Left lung (tissue), 10 donors: ENCODE data around the gene DLGAP1. TPM values are rescaled to one million over a fixed set of nuclear protein-coding genes. Genes with fewer than 3 reads are reported as not detected.

ENCODE experiments used
- ATAC-seq: fragments of 200-7000 bp; cut with Tn5 transposase; one replicate; pipeline ENCODE4 v1.9.1; 2020; ENCODE audit warnings: moderate library complexity
- DNase-seq, 4 donors: peaks; one replicate each; pipeline ENCODE4 v3.0.0-alpha.2; 2013 to 2020
- H3K27ac ChIP-seq, 2 donors: fragments of 200-600 bp; sonication (generic) in 1 of 2; one replicate each; pipeline versions ENCODE4 v1.5.0 to v1.8.0; 2020 to 2021
- H3K27me3 ChIP-seq, 2 donors: fragments of 200-600 bp; sonication (generic) in 1 of 2; one replicate each; pipeline versions ENCODE4 v1.5.0 to v1.8.0; 2020 to 2021
- H3K36me3 ChIP-seq, 2 donors: fragments of 200-600 bp; sonication (generic) in 1 of 2; one replicate each; pipeline versions ENCODE4 v1.5.0 to v1.8.0; 2020 to 2021
- H3K4me1 ChIP-seq, 2 donors: fragments of 200-600 bp; one replicate each; pipeline ENCODE4 v1.8.0; 2021
- H3K4me3 ChIP-seq, 2 donors: fragments of 200-600 bp; sonication (generic) in 1 of 2; one replicate each; pipeline versions ENCODE4 v1.5.0 to v1.8.0; 2020 to 2021; ENCODE audit warnings: mild to moderate bottlenecking in 1 of 2
- H3K9me3 ChIP-seq, 2 donors: fragments of 200-600 bp; sonication (generic) in 1 of 2; one replicate each; pipeline versions ENCODE4 v1.5.0 to v1.8.0; 2020 to 2021
- CTCF ChIP-seq, 2 donors: fragments of 200-600 bp; sonication (generic) in 1 of 2; IDR thresholded peaks; one replicate each; pipeline versions ENCODE4 v1.5.0 to v1.8.0; 2021; ENCODE audit warnings: antibody characterized with exemption in 2 of 2
- intact Hi-C, 2 donors: fragments of 100-400 bp; cut with DNase I; formaldehyde crosslinking; loops; one replicate each; pipeline versions ENCODE4 v1.11.2 to v1.14.2; 2022
- polyA plus RNA-seq, 6 donors: library from polyadenylated mRNA; unstranded; fragments of 120-200 nt; gene quantifications; one replicate each; pipeline ENCODE4 v1.2.1, GENCODE V29; 2013; ENCODE audit not compliant: insufficient read length in 6 of 6
- total RNA-seq, 2 donors: library from RNA; stranded (reverse); fragmentation: NEBNext Ultra II Directional; extraction: Animal tissue kit (Norgen Biotek cat#: 25700); gene quantifications; one replicate each; pipeline ENCODE4 v1.2.1, GENCODE V29; 2021
- donor health status: DM: no; HTN: yes; CAD: no.
- donor health status: DM: no; HTN: no; CAD: no.

Gene DLGAP1
- total and polyA plus RNA-seq, 8 donors: 1.6 to 4.0 (median 2.1) TPM

GRCh38 chr18:3675994-3676393 is 779.1 kb downstream of the DLGAP1 start:
- ATAC-seq: no peak
- intact Hi-C loops: no loop called here
- Histone ChIP-seq H3K4me3 (no peak overlapping the region), H3K9me3 (no peaks in the 10 kb centered on the region), H3K36me3 (no peaks in the 10 kb centered on the region), H3K27me3 (no peaks in the 10 kb centered on the region), H3K27ac (no peak overlapping the region), H3K4me1 (peaks cover 0 to 3% of the 10 kb centered on the region in 2 donors)
- TF ChIP-seq CTCF (IDR thresholded peaks at IDR 0.05): no peak
- DNase-seq: no peak

GRCh38 chr18:3675446-3675845 is 779.7 kb downstream of the DLGAP1 start:
- peak; percentile 47 for ATAC-seq
- no peak overlapping the region for H3K27ac ChIP-seq
- H3K4me3 ChIP-seq: no peak overlapping the region
- H3K4me1 ChIP-seq: peaks cover 0 to 3% of the 10 kb centered on the region in 2 donors
- H3K27me3 ChIP-seq: no peaks in the 10 kb centered on the region
- no peak for DNase-seq
- no peaks in the 10 kb centered on the region for H3K9me3 ChIP-seq
- no peaks in the 10 kb centered on the region for H3K36me3 ChIP-seq
- intact Hi-C loops: no loop called here
- TF ChIP-seq CTCF (IDR thresholded peaks at IDR 0.05): no peak

GRCh38 chr18:3671176-3671575 is 783.9 kb downstream of the DLGAP1 start:
- H3K4me1 ChIP-seq: peaks cover 0 to 3% of the 10 kb centered on the region in 2 donors
- peak; percentile 75 for ATAC-seq
- H3K36me3 ChIP-seq: no peaks in the 10 kb centered on the region
- intact Hi-C loops: no loop called here
- H3K4me3 ChIP-seq: no peak overlapping the region
- no peaks in the 10 kb centered on the region for H3K9me3 ChIP-seq
- no peaks in the 10 kb centered on the region for H3K27me3 ChIP-seq
- TF ChIP-seq CTCF (IDR thresholded peaks at IDR 0.05): no peak
- DNase-seq: no peak
- H3K27ac ChIP-seq: no peak overlapping the region

GRCh38 chr18:3669376-3669775 is 785.7 kb downstream of the DLGAP1 start:
- intact Hi-C loops: loop anchor here (5.0 to 10.0 kb wide), 4 partner anchors 82 to 387 kb away; no protein-coding TSS in a partner anchor
- no peaks in the 10 kb centered on the region for H3K9me3 ChIP-seq
- peaks cover 0 to 21% of the 10 kb centered on the region in 2 donors for H3K4me1 ChIP-seq
- no peaks in the 10 kb centered on the region for H3K36me3 ChIP-seq
- H3K27me3 ChIP-seq: no peaks in the 10 kb centered on the region
- DNase-seq: no peak
- H3K4me3 ChIP-seq: no peak overlapping the region
- no peak for ATAC-seq
- TF ChIP-seq CTCF (IDR thresholded peaks at IDR 0.05): no peak
- no peak overlapping the region for H3K27ac ChIP-seq

GRCh38 chr18:3667255-3668137 is 787.6 kb downstream of the DLGAP1 start:
- H3K9me3 ChIP-seq: no peaks in the 10 kb centered on the region
- H3K27ac ChIP-seq: no peak overlapping the region
- no peaks in the 10 kb centered on the region for H3K36me3 ChIP-seq
- peaks cover 0 to 23% of the 10 kb centered on the region in 2 donors for H3K4me1 ChIP-seq
- DNase-seq (no peak), ATAC-seq (no peak)
- TF ChIP-seq CTCF (IDR thresholded peaks at IDR 0.05): no peak
- no peaks in the 10 kb centered on the region for H3K27me3 ChIP-seq
- intact Hi-C loops: loop anchor here (5.0 to 10.0 kb wide), 4 partner anchors 80 to 385 kb away; no protein-coding TSS in a partner anchor
- no peak overlapping the region for H3K4me3 ChIP-seq
